ENCODE results near the gene GSTO2.

The GSTO2 gene

GRCh38 chr10:104349623-104350126 lies 80.7 kb downstream of the GSTO2 start:
- H3K4me3 ChIP-seq (ENCODE audit: low read depth, low read length): peak overlapping the region; percentile 33
- DNase-seq (ENCODE audit: low read depth): peak; percentile 88
- TF ChIP-seq, protein P1, sequence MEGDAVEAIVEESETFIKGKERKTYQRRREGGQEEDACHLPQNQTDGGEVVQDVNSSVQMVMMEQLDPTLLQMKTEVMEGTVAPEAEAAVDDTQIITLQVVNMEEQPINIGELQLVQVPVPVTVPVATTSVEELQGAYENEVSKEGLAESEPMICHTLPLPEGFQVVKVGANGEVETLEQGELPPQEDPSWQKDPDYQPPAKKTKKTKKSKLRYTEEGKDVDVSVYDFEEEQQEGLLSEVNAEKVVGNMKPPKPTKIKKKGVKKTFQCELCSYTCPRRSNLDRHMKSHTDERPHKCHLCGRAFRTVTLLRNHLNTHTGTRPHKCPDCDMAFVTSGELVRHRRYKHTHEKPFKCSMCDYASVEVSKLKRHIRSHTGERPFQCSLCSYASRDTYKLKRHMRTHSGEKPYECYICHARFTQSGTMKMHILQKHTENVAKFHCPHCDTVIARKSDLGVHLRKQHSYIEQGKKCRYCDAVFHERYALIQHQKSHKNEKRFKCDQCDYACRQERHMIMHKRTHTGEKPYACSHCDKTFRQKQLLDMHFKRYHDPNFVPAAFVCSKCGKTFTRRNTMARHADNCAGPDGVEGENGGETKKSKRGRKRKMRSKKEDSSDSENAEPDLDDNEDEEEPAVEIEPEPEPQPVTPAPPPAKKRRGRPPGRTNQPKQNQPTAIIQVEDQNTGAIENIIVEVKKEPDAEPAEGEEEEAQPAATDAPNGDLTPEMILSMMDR (conservative IDR thresholded peaks at IDR 0.05; ENCODE audit: low read depth, low read length): no peak

DNA sequence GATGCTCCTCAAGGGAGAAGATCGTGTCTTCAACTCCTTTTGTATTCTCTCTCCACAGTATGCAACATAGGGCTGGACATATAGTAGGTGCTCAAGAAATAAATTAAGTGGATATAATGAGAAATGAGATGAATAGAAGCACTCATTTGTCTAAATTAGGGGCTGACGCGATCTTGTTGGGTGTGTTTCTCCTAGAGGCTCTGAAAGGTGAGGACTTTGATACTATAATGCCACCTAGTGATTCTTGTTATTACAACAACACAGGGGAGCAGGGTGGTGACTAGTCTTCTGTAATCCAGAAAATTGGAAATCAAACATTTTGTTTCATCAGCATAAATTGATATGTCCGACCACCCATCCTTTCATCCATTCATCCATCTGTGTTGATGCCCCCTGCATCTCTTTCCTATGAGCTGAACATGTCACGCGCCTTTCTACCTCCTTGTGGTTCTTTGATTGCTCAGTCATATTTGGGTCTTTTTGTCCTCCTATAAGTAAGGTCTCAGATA lies 81.2 kb downstream of the GSTO2 start:
- H3K4me3 ChIP-seq (ENCODE audit: low read depth, low read length): peak overlapping the region; percentile 33
- TF ChIP-seq, protein P1 (conservative IDR thresholded peaks at IDR 0.05; ENCODE audit: low read depth, low read length): peak; percentile 60
- peak; percentile 89 for DNase-seq (ENCODE audit: low read depth)

DNA sequence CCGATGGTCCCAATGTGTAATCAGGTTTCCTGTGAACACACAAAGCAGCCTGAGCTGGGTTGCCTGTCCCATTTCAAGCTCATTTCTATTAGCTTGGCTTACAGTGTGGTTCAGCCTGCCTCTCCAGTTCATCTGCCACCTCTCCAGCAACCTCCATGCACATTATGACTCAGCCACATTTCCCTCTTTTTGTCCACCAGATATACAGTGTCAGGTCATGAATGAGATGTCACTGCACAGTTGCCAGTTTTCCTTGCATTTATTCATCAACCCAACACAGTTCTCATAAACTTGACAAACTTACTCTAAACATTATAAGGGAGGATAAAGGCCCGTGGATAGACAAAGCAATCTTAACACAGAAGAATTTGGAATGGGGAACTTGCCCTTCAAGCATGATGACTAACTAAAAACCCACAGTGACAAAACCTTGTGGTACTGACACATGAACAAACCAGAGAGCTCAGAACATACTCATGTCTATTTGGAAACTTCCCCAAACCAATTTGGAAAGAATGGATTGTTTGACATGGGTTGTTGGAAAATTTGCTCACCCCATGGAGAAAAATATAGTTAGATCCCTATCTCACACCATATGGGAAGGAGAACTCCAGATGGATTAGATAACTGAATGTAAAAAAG lies 82.2 kb downstream of the GSTO2 start:
- peak; percentile 39 for DNase-seq (ENCODE audit: low read depth)
- H3K4me3 ChIP-seq (ENCODE audit: low read depth, low read length): no peak overlapping the region
- TF ChIP-seq, protein P1 (conservative IDR thresholded peaks at IDR 0.05; ENCODE audit: low read depth, low read length): no peak

DNA sequence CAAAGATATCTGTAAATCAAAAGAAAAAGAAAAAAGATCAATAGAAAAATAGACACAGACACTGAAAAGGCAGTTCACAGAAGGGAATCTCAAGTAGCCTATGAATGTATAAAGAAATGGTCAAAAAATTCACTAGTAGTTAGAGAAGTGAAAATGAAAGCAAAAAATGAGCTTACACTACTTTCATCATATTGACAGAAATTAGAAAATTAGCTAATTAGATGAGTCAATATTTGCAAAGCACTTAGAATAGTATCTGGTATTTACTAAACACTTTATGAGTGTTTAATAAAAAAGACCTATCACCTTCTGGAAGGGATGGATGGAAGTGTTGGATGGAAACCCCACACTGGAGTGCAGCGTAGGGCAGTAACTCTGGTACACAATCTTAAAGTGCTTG lies 82.9 kb downstream of the GSTO2 start:
- TF ChIP-seq, protein P1 (conservative IDR thresholded peaks at IDR 0.05; ENCODE audit: low read depth, low read length): no peak
- DNase-seq (ENCODE audit: low read depth): no peak
- no peak overlapping the region for H3K4me3 ChIP-seq (ENCODE audit: low read depth, low read length)

- TF ChIP-seq, protein P1 (conservative IDR thresholded peaks at IDR 0.05; ENCODE audit: low read depth, low read length): peak; percentile 77
- peak within 1 kb of the TSS; percentile 59 for H3K4me3 ChIP-seq (ENCODE audit: low read depth, low read length)
- DNase-seq (ENCODE audit: low read depth): peak; percentile 94
These were observed 84.5 kb downstream of the GSTO2 start, which contains the start of gene CFAP58 for GRCh38 chr10:104353325-104354048. Gene CFAP58 (plus strand): TSS chr10:104353833. CDS start chr10:104353898, 65 bp downstream.

Data from choroid plexus epithelial cell (primary cell).